DMS 273 (cell line): ENCODE data around the gene AANAT.
A peak's percentile ranks its signal among the peaks of the same experiment; 100 is the strongest.

ENCODE experiments used
- DNase-seq: peaks from one replicate; lab custom pipeline; 2025; ENCODE audit not compliant: unreplicated experiment; lab: John Stamatoyannopoulos, UW

AANAT gene

GRCh38 chr17:76467809-76468633 lies 618 bp downstream of the AANAT start:
- DNase-seq, result peak; percentile 74

- no peak for DNase-seq
These were observed 1.2 kb downstream of the AANAT start for GRCh38 chr17:76468634-76469010.

GRCh38 chr17:76469076-76469990 lies 1.9 kb downstream of the AANAT start:
- no peak for DNase-seq

- DNase-seq, result no peak
These were observed 2.8 kb downstream of the AANAT start for GRCh38 chr17:76469991-76470739.

GRCh38 chr17:76471498-76472257 lies 4.3 kb downstream of the AANAT start:
- DNase-seq, result no peak

- no peak for DNase-seq
These were observed 4.8 kb downstream of the AANAT start for GRCh38 chr17:76472258-76472645.

- DNase-seq, result no peak
These were observed 5.3 kb downstream of the AANAT start for GRCh38 chr17:76472726-76473125.

GRCh38 chr17:76473541-76473985 lies 6.2 kb downstream of the AANAT start:
- peak; percentile 51 for DNase-seq

GRCh38 chr17:76474238-76474637 lies 6.8 kb downstream of the AANAT start:
- no peak for DNase-seq

GRCh38 chr17:76474894-76475293 lies 7.5 kb downstream of the AANAT start:
- DNase-seq, result no peak

- no peak for DNase-seq
These were observed 7.9 kb downstream of the AANAT start for GRCh38 chr17:76475302-76475701.

- no peak for DNase-seq
These were observed 9.3 kb downstream of the AANAT start for GRCh38 chr17:76476736-76477135.

- DNase-seq, result no peak
These were observed 10.2 kb downstream of the AANAT start for GRCh38 chr17:76477576-76477975.

GRCh38 chr17:76478097-76478496 lies 10.7 kb downstream of the AANAT start:
- no peak for DNase-seq

GRCh38 chr17:76478730-76479514 lies 11.5 kb downstream of the AANAT start:
- no peak for DNase-seq

- DNase-seq, result no peak
These were observed 12.2 kb downstream of the AANAT start for GRCh38 chr17:76479515-76480060.

- no peak for DNase-seq
These were observed 13.2 kb downstream of the AANAT start for GRCh38 chr17:76480632-76481031.

GRCh38 chr17:76481071-76481655 lies 13.8 kb downstream of the AANAT start:
- no peak for DNase-seq

GRCh38 chr17:76484228-76484725 lies 16.9 kb downstream of the AANAT start:
- DNase-seq, result no peak
